Neuronal stem cell (in vitro differentiated cells): ENCODE results near the gene SLC3A2.

Experiments
- DNase-seq: peaks from one replicate; pipeline ENCODE4 v3.0.0-alpha.2; 2013; ENCODE audit warnings: low spot score
- H2AFZ ChIP-seq: one replicate; pipeline ENCODE4 v1.6.1; 2013; ENCODE audit warnings: mild to moderate bottlenecking, low read length, inconsistent platforms
- H2AK5ac ChIP-seq: 2 replicates; pipeline ENCODE4 v1.6.1; 2013; ENCODE audit warnings: low read depth, mild to moderate bottlenecking, inconsistent platforms, low read length, moderate library complexity, mixed read lengths
- H2BK120ac ChIP-seq: 2 replicates; pipeline ENCODE4 v1.6.1; 2013; ENCODE audit warnings: low read depth, mild to moderate bottlenecking, inconsistent platforms, low read length, moderate library complexity, mixed read lengths
- H2BK12ac ChIP-seq: one replicate; pipeline ENCODE4 v1.6.1; 2013; ENCODE audit warnings: low read length, inconsistent platforms
- H2BK15ac ChIP-seq: 2 replicates; pipeline ENCODE4 v1.6.1; 2013; ENCODE audit warnings: mild to moderate bottlenecking, low read length, inconsistent platforms, mixed read lengths
- H2BK5ac ChIP-seq: one replicate; pipeline ENCODE4 v1.6.1; 2013; ENCODE audit warnings: inconsistent platforms, mild to moderate bottlenecking, low read length, moderate library complexity
- H3K14ac ChIP-seq: one replicate; pipeline ENCODE4 v1.6.1; 2013; ENCODE audit warnings: low read length, inconsistent platforms
- H3K18ac ChIP-seq: 2 replicates; pipeline ENCODE4 v1.6.1; 2013; ENCODE audit warnings: low read length, inconsistent platforms
- H3K23ac ChIP-seq: 2 replicates; pipeline ENCODE4 v1.6.1; 2013; ENCODE audit warnings: low read depth, mild to moderate bottlenecking, mixed read lengths, low read length, inconsistent platforms; ENCODE audit not compliant: poor library complexity
- H3K27ac ChIP-seq: replicated peaks from 3 replicates; pipeline ENCODE4 v1.5.1; 2013; ENCODE audit warnings: low read length, inconsistent platforms
- H3K27me3 ChIP-seq, 3 experiments: 2 replicates each; pipeline ENCODE4 v1.6.1; 2013; ENCODE audit warnings: low read length in 3 of 3, mild to moderate bottlenecking in 2 of 3, inconsistent platforms in 1 of 3, low read depth in 1 of 3, mixed read lengths in 1 of 3, moderate library complexity in 1 of 3; ENCODE audit not compliant: control insufficient read depth in 3 of 3, insufficient read depth in 3 of 3
- H3K36me3 ChIP-seq, 2 donors: replicated peaks in 1 of 2; 2 replicates each; pipeline ENCODE4 v1.6.1; 2013; ENCODE audit warnings: low read length in 2 of 2; ENCODE audit not compliant: control insufficient read depth in 2 of 2, insufficient read depth in 2 of 2
- H3K4ac ChIP-seq: 2 replicates; pipeline ENCODE4 v1.6.1; 2013; ENCODE audit warnings: inconsistent platforms, mild to moderate bottlenecking, low read length, moderate library complexity
- H3K4me1 ChIP-seq, 2 donors: 1 replicate in 1 of 2; 2 replicates in 1 of 2; pipeline ENCODE4 v1.6.1; 2013; ENCODE audit warnings: low read length in 2 of 2, low read depth in 1 of 2; ENCODE audit not compliant: control insufficient read depth in 2 of 2, insufficient read depth in 1 of 2
- H3K4me2 ChIP-seq: one replicate; pipeline ENCODE4 v1.6.1; 2013; ENCODE audit warnings: mild to moderate bottlenecking, low read length, inconsistent platforms; ENCODE audit not compliant: insufficient read depth, poor library complexity, severe bottlenecking
- H3K4me3 ChIP-seq, 2 donors: 2 replicates each; pipeline ENCODE4 v1.5.1; 2013; ENCODE audit warnings: low read length in 2 of 2, mild to moderate bottlenecking in 2 of 2, inconsistent platforms in 1 of 2, moderate library complexity in 1 of 2
- H3K79me1 ChIP-seq: one replicate; pipeline ENCODE4 v1.6.1; 2013; ENCODE audit warnings: low read depth, mild to moderate bottlenecking, inconsistent platforms, low read length, moderate library complexity
- H3K9ac ChIP-seq: one replicate; pipeline ENCODE4 v1.6.1; 2013; ENCODE audit warnings: mild to moderate bottlenecking, low read depth, low read length, inconsistent platforms; ENCODE audit not compliant: poor library complexity
- H3K9me3 ChIP-seq, 2 donors: replicated peaks in 1 of 2; 2 replicates each; pipeline versions ENCODE3 to v1.6.1; 2013; ENCODE audit warnings: low read length in 2 of 2, mild to moderate bottlenecking in 2 of 2, inconsistent platforms in 1 of 2, low read depth in 1 of 2, mixed read lengths in 1 of 2, moderate library complexity in 1 of 2; ENCODE audit not compliant: control insufficient read depth in 2 of 2, insufficient read depth in 1 of 2
- H4K8ac ChIP-seq: one replicate; pipeline ENCODE4 v1.6.1; 2013; ENCODE audit warnings: low read depth, mild to moderate bottlenecking, inconsistent platforms, low read length, moderate library complexity
- H4K91ac ChIP-seq: one replicate; pipeline ENCODE4 v1.6.1; 2013; ENCODE audit warnings: low read length, low read depth, mild to moderate bottlenecking, inconsistent platforms; ENCODE audit not compliant: poor library complexity
- WGBS, 2 donors: extraction: QIAGEN DNeasy Blood & Tissue Kit; methylation state at CpG; one replicate each; pipeline ENCODE4 v1.1.7; 2013; ENCODE audit warnings: missing lambda C conversion rate in 2 of 2, mixed read lengths in 1 of 2; ENCODE audit not compliant: insufficient read length in 2 of 2, insufficient replicate concordance in 1 of 2; ENCODE audit errors: extremely low coverage in 2 of 2; 5-methylcytosine and 5-hydroxymethylcytosine counted together

Gene SLC3A2

DNA sequence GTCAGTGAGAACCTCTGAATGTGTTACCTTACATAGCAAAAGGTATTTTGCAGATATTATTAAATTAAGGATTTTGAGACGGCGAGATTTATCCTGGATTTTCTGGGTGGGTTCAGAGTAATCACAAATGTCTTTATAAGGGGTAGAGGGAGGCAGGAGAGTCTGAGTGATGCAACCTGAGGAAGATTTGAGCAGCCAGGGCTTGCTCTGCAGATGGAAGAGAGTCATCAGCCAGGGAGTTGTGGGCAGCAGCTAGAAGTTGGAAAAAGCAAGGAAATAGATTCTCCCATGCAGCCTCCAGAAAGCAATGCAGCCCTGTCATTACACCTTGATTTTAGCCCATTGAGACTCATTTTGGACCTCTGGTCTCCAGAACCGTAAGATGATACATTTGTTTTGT lies 37.2 kb upstream of the SLC3A2 start:
- no peak overlapping the region for H3K18ac ChIP-seq
- H3K36me3 ChIP-seq = no peaks in the 10 kb centered on the region
- H3K9ac ChIP-seq = no peak overlapping the region
- H2BK5ac ChIP-seq = no peak overlapping the region
- WGBS, 2 donors = no CpG with 5 or more reads among the region's 3 CpGs
- H3K4me2 ChIP-seq = no peak overlapping the region
- H3K4me1 ChIP-seq = peaks cover 8 to 10% of the 10 kb centered on the region in 2 donors
- H2BK15ac ChIP-seq = no peak overlapping the region
- no peak overlapping the region for H3K14ac ChIP-seq
- no peak overlapping the region for H4K8ac ChIP-seq
- H3K4me3 ChIP-seq = no peak overlapping the region
- no peak overlapping the region for H2AK5ac ChIP-seq
- H3K23ac ChIP-seq = no peak overlapping the region
- H3K9me3 ChIP-seq = peaks cover 0 to 2% of the 10 kb centered on the region in 2 donors
- H3K27me3 ChIP-seq = no peaks in the 10 kb centered on the region
- peaks cover 5% of the 10 kb centered on the region for H3K79me1 ChIP-seq
- DNase-seq = no peak
- H3K4ac ChIP-seq = no peak overlapping the region
- no peak overlapping the region for H2BK12ac ChIP-seq
- H3K27ac ChIP-seq = no peak overlapping the region
- H2BK120ac ChIP-seq = no peak overlapping the region
- H4K91ac ChIP-seq = no peak overlapping the region
- no peak overlapping the region for H2AFZ ChIP-seq

- Histone ChIP-seq H3K18ac (no peak overlapping the region), H4K8ac (no peak overlapping the region), H2AFZ (no peak overlapping the region), H3K9ac (no peak overlapping the region), H3K14ac (no peak overlapping the region), H2BK120ac (no peak overlapping the region), H3K9me3 (peaks cover 0 to 2% of the 10 kb centered on the region in 2 donors), H3K79me1 (peaks cover 2% of the 10 kb centered on the region), H3K27me3 (no peaks in the 10 kb centered on the region), H3K4me3 (no peak overlapping the region), H3K27ac (no peak overlapping the region), H2BK12ac (no peak overlapping the region), H3K4me2 (no peak overlapping the region), H4K91ac (no peak overlapping the region), H2BK5ac (no peak overlapping the region), H2BK15ac (no peak overlapping the region), H3K4ac (no peak overlapping the region), H3K36me3 (no peaks in the 10 kb centered on the region), H2AK5ac (no peak overlapping the region), H3K4me1 (peaks cover 6% of the 10 kb centered on the region in 2 donors), H3K23ac (no peak overlapping the region)
- DNase-seq = no peak
- no CpG with 5 or more reads among the region's 3 CpGs for WGBS, 2 donors
These were observed 36.5 kb upstream of the SLC3A2 start for GRCh38 chr11:62844154-62844553.

DNA sequence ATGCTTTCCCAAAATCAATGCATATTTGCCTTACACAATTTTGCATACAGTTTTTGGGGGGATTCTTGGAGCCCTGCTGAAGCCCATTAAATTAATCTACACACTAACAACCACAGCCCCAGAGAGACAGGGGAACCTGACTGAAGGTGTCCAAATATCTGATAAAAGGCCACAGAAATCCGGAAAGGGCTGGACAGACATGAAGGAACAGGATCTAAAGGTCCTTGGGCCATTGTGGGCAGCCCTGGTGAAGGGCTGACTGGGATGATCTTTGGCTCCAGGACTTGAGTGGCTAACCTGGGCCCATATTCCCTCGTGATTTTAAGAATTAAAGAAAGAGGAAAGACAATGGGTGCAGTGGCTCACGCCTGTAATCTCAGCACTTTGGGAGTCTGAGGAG lies 34.5 kb upstream of the SLC3A2 start:
- Histone ChIP-seq H3K23ac (no peak overlapping the region), H2BK120ac (no peak overlapping the region), H3K36me3 (peaks cover 0 to 2% of the 10 kb centered on the region in 2 donors), H3K27ac (no peak overlapping the region), H2AFZ (no peak overlapping the region), H3K27me3 (no peaks in the 10 kb centered on the region), H3K4me2 (no peak overlapping the region), H2BK15ac (no peak overlapping the region), H2BK12ac (no peak overlapping the region), H3K4ac (no peak overlapping the region), H4K91ac (no peak overlapping the region), H3K4me1 (peaks cover 6% of the 10 kb centered on the region in 2 donors), H4K8ac (no peak overlapping the region), H3K9me3 (peaks cover 0 to 2% of the 10 kb centered on the region in 2 donors), H3K18ac (no peak overlapping the region), H3K9ac (no peak overlapping the region), H2AK5ac (no peak overlapping the region), H3K14ac (no peak overlapping the region), H2BK5ac (no peak overlapping the region), H3K79me1 (no peaks in the 10 kb centered on the region), H3K4me3 (no peak overlapping the region)
- no peak for DNase-seq
- WGBS, 2 donors = no CpG with 5 or more reads among the region's 3 CpGs

DNA sequence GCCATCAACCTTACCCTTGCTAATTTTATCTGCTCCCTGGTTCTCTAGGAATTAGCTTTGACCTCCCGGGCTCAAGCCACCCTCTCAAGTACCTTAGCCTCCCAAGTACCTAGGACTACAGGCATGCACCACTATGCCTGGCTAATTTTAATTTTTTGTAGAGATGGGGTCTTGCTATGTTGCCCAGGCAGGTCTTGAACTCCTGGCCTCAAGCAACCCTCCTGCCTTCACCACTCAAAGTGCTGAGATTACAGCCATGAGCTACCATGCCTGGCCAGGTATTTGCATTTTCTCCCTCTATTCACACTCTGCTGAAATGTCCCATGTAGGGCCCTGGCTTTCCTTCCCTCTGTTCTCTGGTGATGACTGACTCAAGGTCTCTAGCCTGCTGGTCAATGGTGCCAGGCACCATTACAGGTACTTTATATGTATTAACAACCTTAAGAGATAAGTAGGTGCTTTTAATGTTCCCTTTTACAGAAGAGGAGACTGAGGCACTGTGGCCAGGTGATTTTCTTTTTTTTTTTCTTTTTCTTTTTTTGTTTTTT lies 32.9 kb upstream of the SLC3A2 start:
- no peak overlapping the region for H3K27ac ChIP-seq
- no peak overlapping the region for H2BK5ac ChIP-seq
- H2BK120ac ChIP-seq = no peak overlapping the region
- peaks cover 2 to 3% of the 10 kb centered on the region in 2 donors for H3K4me1 ChIP-seq
- no peak overlapping the region for H3K18ac ChIP-seq
- no peak overlapping the region for H4K8ac ChIP-seq
- H2BK15ac ChIP-seq = no peak overlapping the region
- H3K36me3 ChIP-seq = peaks cover 8 to 18% of the 10 kb centered on the region in 2 donors
- no peaks in the 10 kb centered on the region for H3K79me1 ChIP-seq
- no peak overlapping the region for H3K14ac ChIP-seq
- H4K91ac ChIP-seq = no peak overlapping the region
- H3K9ac ChIP-seq = no peak overlapping the region
- no peaks in the 10 kb centered on the region for H3K27me3 ChIP-seq
- DNase-seq = no peak
- no peak overlapping the region for H3K4me2 ChIP-seq
- H3K4ac ChIP-seq = no peak overlapping the region
- H3K23ac ChIP-seq = no peak overlapping the region
- no peak overlapping the region for H2AK5ac ChIP-seq
- no peak overlapping the region for H2AFZ ChIP-seq
- WGBS, 2 donors = no CpG with 5 or more reads among the region's 1 CpG
- H3K9me3 ChIP-seq = peaks cover 0 to 2% of the 10 kb centered on the region in 2 donors
- no peak overlapping the region for H2BK12ac ChIP-seq
- no peak overlapping the region for H3K4me3 ChIP-seq
